OCI-LY3 (cell line): ENCODE measurements around the gene DHX35.

Experiments used
- CTCF ChIP-seq: fragments of 200-600, 300-600 bp; sonication (generic); IDR thresholded peaks from 2 replicates; pipeline ENCODE4 v1.5.1; 2014; ENCODE audit warnings: antibody characterized with exemption, low read length, low read depth
- EZH2phosphoT487 ChIP-seq: fragments of 200-600 bp; shearing (Covaris generic); IDR thresholded peaks from 2 replicates; pipeline ENCODE4 v1.6.1; 2018; ENCODE audit warnings: antibody characterized with exemption, mixed run types, low read depth

DNA sequence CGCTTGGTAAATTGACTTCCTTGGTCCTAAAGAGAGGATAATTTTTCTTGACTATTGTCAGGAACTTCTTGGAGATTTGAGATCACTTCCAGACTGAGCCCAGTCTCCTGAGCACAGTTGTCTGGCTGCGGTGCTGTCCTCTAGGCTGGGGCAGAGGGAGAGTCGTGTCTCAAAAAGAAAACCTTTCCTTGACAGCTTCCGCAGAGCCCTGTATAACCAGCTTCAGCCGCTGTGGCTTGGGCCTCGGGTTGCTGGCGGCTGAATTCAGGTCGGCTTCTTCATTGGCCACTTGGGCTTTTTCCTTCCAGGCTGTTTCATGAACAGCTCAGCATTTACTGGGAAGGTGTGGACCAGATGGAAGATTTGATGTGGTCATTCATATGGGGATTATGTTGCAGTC lies 75.9 kb downstream of the DHX35 start:
- TF ChIP-seq CTCF (no peak), EZH2phosphoT487 (no peak)
